NB4 (cell line): Measurements from ENCODE around the gene CABP4.

Experiments used
- DNase-seq: peaks from one replicate; pipeline ENCODE4 v3.0.0; 2010; ENCODE audit warnings: low read depth
- H3K4me3 ChIP-seq: one replicate; pipeline ENCODE4 v1.5.1; 2011; ENCODE audit warnings: mild to moderate bottlenecking, low read depth, low read length, moderate library complexity
- CTCF ChIP-seq: IDR thresholded peaks from one replicate; pipeline ENCODE4 v1.5.1; 2012; ENCODE audit warnings: low read depth, low read length
- MAX ChIP-seq: IDR thresholded peaks from 2 replicates; pipeline ENCODE4 v1.6.1; 2011; ENCODE audit warnings: low read depth, low read length
- MYC ChIP-seq: IDR thresholded peaks from 2 replicates; pipeline ENCODE4 v1.6.1; 2011; ENCODE audit warnings: low read depth, low read length
- POLR2A ChIP-seq: IDR thresholded peaks from 2 replicates; pipeline ENCODE4 v1.6.1; 2011; ENCODE audit warnings: mild to moderate bottlenecking; ENCODE audit not compliant: insufficient read length; ENCODE audit errors: extremely low read depth

CABP4 gene

GRCh38 chr11:67439321-67440228 lies 15.6 kb upstream of the CABP4 start:
- DNase-seq, result peak; percentile 79
- TF ChIP-seq CTCF (peak; percentile 65), MAX (no peak), POLR2A (no peak)
- H3K4me3 ChIP-seq, result peak overlapping the region; percentile 94

- no peak overlapping the region for H3K4me3 ChIP-seq
- DNase-seq, result peak; percentile 33
- no peak for TF ChIP-seq POLR2A
- no peak for TF ChIP-seq CTCF
- TF ChIP-seq MYC, result no peak
- TF ChIP-seq MAX, result no peak
Observed at GRCh38 chr11:67440229-67441097, 14.7 kb upstream of the CABP4 start.

- H3K4me3 ChIP-seq, result no peak overlapping the region
- TF ChIP-seq CTCF, result no peak
- no peak for TF ChIP-seq POLR2A
- no peak for TF ChIP-seq MYC
- no peak for TF ChIP-seq MAX
- peak; percentile 43 for DNase-seq
Observed at GRCh38 chr11:67441098-67441563, 14.0 kb upstream of the CABP4 start.

- TF ChIP-seq CTCF, result no peak
- no peak for TF ChIP-seq POLR2A
- no peak for TF ChIP-seq MAX
- peak; percentile 40 for DNase-seq
- H3K4me3 ChIP-seq, result no peak overlapping the region
Observed at GRCh38 chr11:67441731-67442351, 13.3 kb upstream of the CABP4 start.

- H3K4me3 ChIP-seq, result no peak overlapping the region
- TF ChIP-seq MAX, result no peak
- TF ChIP-seq CTCF, result no peak
- TF ChIP-seq POLR2A, result no peak
- TF ChIP-seq MYC, result no peak
- peak; percentile 38 for DNase-seq
Observed at GRCh38 chr11:67442504-67443404, 12.4 kb upstream of the CABP4 start.
